GM06990 (cell line): Measurements from ENCODE around the gene LOXHD1.

Experiments used
- DNase-seq: peaks from one replicate; pipeline ENCODE4 v3.0.0-alpha.2; 2011; ENCODE audit not compliant: insufficient read length; ENCODE audit errors: extremely low read depth
- H3K27me3 ChIP-seq: replicated peaks from 2 replicates; pipeline ENCODE4 v1.6.0; 2011; ENCODE audit warnings: low read length; ENCODE audit not compliant: control insufficient read depth, insufficient read depth
- H3K36me3 ChIP-seq: 2 replicates; pipeline ENCODE4 v1.5.1; 2011; ENCODE audit warnings: low read length; ENCODE audit not compliant: control insufficient read depth, insufficient read depth
- H3K4me3 ChIP-seq: replicated peaks from 2 replicates; pipeline ENCODE4 v1.5.1; 2011; ENCODE audit warnings: low read depth, mild to moderate bottlenecking, control low read depth, low read length
- CTCF ChIP-seq: IDR thresholded peaks from 2 replicates; pipeline ENCODE4 v1.5.1; 2011; ENCODE audit warnings: low read length, control low read depth, mild to moderate bottlenecking, inconsistent platforms; ENCODE audit not compliant: insufficient read depth, poor library complexity, severe bottlenecking

Gene LOXHD1

GRCh38 chr18:46565256-46565655 lies 91.8 kb downstream of the LOXHD1 start:
- TF ChIP-seq CTCF = no peak
- H3K4me3 ChIP-seq = no peak overlapping the region
- peaks cover 4% of the 10 kb centered on the region for H3K27me3 ChIP-seq
- DNase-seq = no peak
- H3K36me3 ChIP-seq = no peaks in the 10 kb centered on the region

GRCh38 chr18:46563317-46563716 lies 93.7 kb downstream of the LOXHD1 start:
- no peak overlapping the region for H3K4me3 ChIP-seq

GRCh38 chr18:46562674-46563192 lies 94.3 kb downstream of the LOXHD1 start:
- Histone ChIP-seq H3K4me3 (no peak overlapping the region), H3K36me3 (no peaks in the 10 kb centered on the region), H3K27me3 (peaks cover 4% of the 10 kb centered on the region)
- DNase-seq = no peak
- TF ChIP-seq CTCF = no peak

More at GRCh38 chr18:46563317-46563716, 93.7 kb downstream of the LOXHD1 start:
- Histone ChIP-seq H3K27me3 (peaks cover 4% of the 10 kb centered on the region), H3K36me3 (no peaks in the 10 kb centered on the region)
- TF ChIP-seq CTCF = no peak
- no peak for DNase-seq

- no peak for DNase-seq
- no peak for TF ChIP-seq CTCF
- H3K36me3 ChIP-seq = no peaks in the 10 kb centered on the region
- H3K27me3 ChIP-seq = peaks cover 2% of the 10 kb centered on the region
- no peak overlapping the region for H3K4me3 ChIP-seq
Observed at GRCh38 chr18:46560671-46561045, 96.4 kb downstream of the LOXHD1 start.

GRCh38 chr18:46559946-46560670 lies 96.9 kb downstream of the LOXHD1 start:
- Histone ChIP-seq H3K36me3 (no peaks in the 10 kb centered on the region), H3K27me3 (peaks cover 2% of the 10 kb centered on the region), H3K4me3 (no peak overlapping the region)
- no peak for TF ChIP-seq CTCF
- no peak for DNase-seq

GRCh38 chr18:46559296-46559695 lies 97.7 kb downstream of the LOXHD1 start:
- DNase-seq = no peak
- TF ChIP-seq CTCF = no peak

More at GRCh38 chr18:46559296-46559695, 97.7 kb downstream of the LOXHD1 start:
- Histone ChIP-seq H3K27me3 (peaks cover 2% of the 10 kb centered on the region; the same call in 1 of the 2 replicates), H3K36me3 (no peaks in the 10 kb centered on the region), H3K4me3 (no peak overlapping the region)
